Activated CD4-positive, alpha-beta T cell treated with anti-CD3 and anti-CD28 coated beads for 36 hours (primary cell): Measurements from ENCODE around the gene SPNS1. TPM values are rescaled to one million over a fixed set of nuclear protein-coding genes. Genes with fewer than 3 reads are reported as not detected.

Source experiments
- ATAC-seq: fragments of 200-7000 bp; cut with Tn5 transposase; one replicate; pipeline ENCODE4 v1.10.0; 2021; ENCODE audit warnings: mild to moderate bottlenecking, moderate library complexity
- CTCF ChIA-PET: fragments of 350-600 bp; sonication (Branson Sonifier 250); formaldehyde crosslinking; loops from one replicate; lab custom pipeline; 2021; ENCODE audit warnings: antibody characterized with exemption; lab: Charles Lee
- POLR2A ChIA-PET: fragments of 350-600 bp; sonication (Branson Sonifier 250); formaldehyde crosslinking; loops from one replicate; lab custom pipeline; 2021; ENCODE audit warnings: antibody characterized with exemption, inconsistent platforms; lab: Charles Lee
- DNase-seq: peaks from one replicate; pipeline ENCODE4 v3.0.0-alpha.2; 2020
- H3K27ac Mint-ChIP-seq: one replicate; pipeline ENCODE4 v1.8.0; 2021; ENCODE audit warnings: mixed read lengths
- H3K27me3 Mint-ChIP-seq: one replicate; pipeline ENCODE4 v1.8.0; 2021; ENCODE audit warnings: mixed read lengths
- H3K36me3 Mint-ChIP-seq: one replicate; pipeline ENCODE4 v1.8.0; 2021; ENCODE audit warnings: low read depth, mixed read lengths
- H3K4me1 Mint-ChIP-seq: one replicate; pipeline ENCODE4 v1.8.0; 2021; ENCODE audit warnings: mixed read lengths
- H3K4me3 Mint-ChIP-seq: one replicate; pipeline ENCODE4 v1.8.0; 2021; ENCODE audit warnings: mild to moderate bottlenecking, moderate library complexity, mixed read lengths
- H3K9me3 Mint-ChIP-seq: one replicate; pipeline ENCODE4 v1.8.0; 2021; ENCODE audit warnings: low read depth, mixed read lengths
- intact Hi-C, 2 experiments: fragments of 100-400 bp; cut with DNase I in 1 of 2; cut with micrococcal nuclease in 1 of 2; formaldehyde crosslinking; loops; one replicate each; pipeline versions ENCODE4 v1.14.2 to v1.15.1; 2022 to 2024; cut with DNase I, micrococcal nuclease
- total RNA-seq, 2 experiments: library from RNA; stranded (reverse); gene quantifications; one replicate each; pipeline ENCODE4 v1.2.3, GENCODE V29; 2021

Gene SPNS1
- total RNA-seq, 2 experiments from 2014 or later: 12.7 to 14.2 TPM

DNA sequence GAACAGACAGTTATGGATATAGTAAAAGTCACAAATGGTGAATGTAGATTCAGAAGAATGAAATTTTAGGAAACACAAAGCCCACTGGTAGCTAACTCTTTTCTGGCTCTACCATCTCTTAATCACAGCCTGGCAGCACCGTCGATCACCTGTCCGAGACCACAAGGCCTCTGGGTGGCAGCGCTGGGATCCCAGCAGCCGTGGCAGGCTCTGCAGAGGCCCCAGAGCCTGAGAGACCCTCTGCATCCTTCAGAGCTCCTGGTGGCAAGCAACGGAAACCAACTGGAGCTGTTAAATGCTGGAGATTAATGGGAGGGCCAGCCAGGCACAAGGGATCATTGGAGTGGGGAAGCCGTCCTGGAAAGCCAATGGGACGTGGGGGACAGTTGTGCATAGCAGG, 36.5 kb downstream of the SPNS1 start:
- no peaks in the 10 kb centered on the region for H3K27me3 Mint-ChIP-seq
- ATAC-seq (no peak), DNase-seq (peak; percentile 57)
- no peaks in the 10 kb centered on the region for H3K9me3 Mint-ChIP-seq
- no peak overlapping the region for H3K27ac Mint-ChIP-seq
- CTCF ChIA-PET: interaction anchor here (1.0 to 2.8 kb wide), 3 partner anchors 10 to 33 kb away, joined by 4 to 17 read pairs (median 4); no protein-coding TSS in a partner anchor
- H3K4me1 Mint-ChIP-seq: peaks cover 74% of the 10 kb centered on the region
- intact Hi-C loops: no loop called here
- H3K4me3 Mint-ChIP-seq: no peak overlapping the region
- POLR2A ChIA-PET: interaction anchor here (0.9 to 1.9 kb wide), 2 partner anchors 10 to 18 kb away, joined by 3 to 11 read pairs; no protein-coding TSS in a partner anchor
- peaks cover 4% of the 10 kb centered on the region for H3K36me3 Mint-ChIP-seq

DNA sequence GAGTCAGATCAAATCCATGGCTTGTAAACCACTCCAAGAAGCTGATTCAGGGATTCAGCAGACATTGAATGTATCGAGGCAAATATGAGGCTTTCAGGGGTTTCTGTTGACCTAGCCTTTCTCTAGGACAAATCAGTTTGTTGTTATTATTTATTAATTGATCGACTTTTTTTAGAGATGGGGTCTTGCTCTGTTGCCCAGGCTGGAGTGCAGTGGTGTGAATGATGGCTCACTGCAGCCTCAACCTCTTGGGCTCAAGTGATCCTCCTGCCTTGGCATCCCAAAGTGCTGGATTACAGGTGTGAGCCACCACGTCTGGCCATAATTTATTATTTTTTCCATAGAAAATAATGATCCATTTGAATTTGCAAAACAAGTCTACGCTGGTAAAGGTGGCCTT, 37.3 kb downstream of the SPNS1 start:
- intact Hi-C loops: no loop called here
- no peaks in the 10 kb centered on the region for H3K27me3 Mint-ChIP-seq
- no peak overlapping the region for H3K4me3 Mint-ChIP-seq
- ChIA-PET CTCF (interaction anchor here (1.0 to 2.8 kb wide), 2 partner anchors 9 to 33 kb away, joined by 4 to 17 read pairs; no protein-coding TSS in a partner anchor), POLR2A (interaction anchor here (0.9 kb wide), 1 partner anchor 17 kb away, joined by 3 read pairs; no protein-coding TSS in a partner anchor)
- ATAC-seq (no peak), DNase-seq (no peak)
- H3K27ac Mint-ChIP-seq: no peak overlapping the region
- H3K4me1 Mint-ChIP-seq: peaks cover 74% of the 10 kb centered on the region
- peaks cover 4% of the 10 kb centered on the region for H3K36me3 Mint-ChIP-seq
- no peaks in the 10 kb centered on the region for H3K9me3 Mint-ChIP-seq

DNA sequence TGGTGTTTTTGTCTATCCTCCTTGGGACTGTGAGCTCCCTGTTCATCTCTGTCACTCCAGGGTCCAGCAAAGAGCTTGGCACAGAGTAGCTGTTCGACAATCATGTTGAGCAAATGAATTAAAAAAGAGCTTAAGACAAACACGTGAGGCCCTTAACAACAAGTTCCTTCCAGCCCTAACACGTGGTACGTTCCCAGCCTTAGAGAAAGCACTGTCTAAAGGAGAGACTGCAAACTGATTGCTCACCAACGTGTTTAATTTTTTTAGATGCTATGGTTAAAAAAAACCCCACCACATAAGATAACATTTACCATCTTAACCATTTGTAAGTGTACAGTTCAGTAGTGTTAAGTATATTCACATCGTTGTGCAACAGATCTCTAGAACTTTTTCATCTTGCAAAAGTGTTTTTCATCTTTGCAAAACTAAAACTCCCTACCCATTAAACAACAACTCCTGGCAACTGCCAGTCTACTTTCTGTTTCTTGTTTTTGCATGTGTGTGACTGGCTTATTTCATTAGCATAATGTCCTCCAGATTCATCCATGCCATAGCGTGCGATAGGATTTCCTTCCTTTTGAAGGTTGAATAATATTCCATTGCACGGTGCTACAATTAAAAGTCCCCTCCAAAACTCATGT, 38.5 kb downstream of the SPNS1 start:
- peak; percentile 44 for ATAC-seq
- H3K4me3 Mint-ChIP-seq: no peak overlapping the region
- peaks cover 4% of the 10 kb centered on the region for H3K36me3 Mint-ChIP-seq
- no peaks in the 10 kb centered on the region for H3K9me3 Mint-ChIP-seq
- peaks cover 68% of the 10 kb centered on the region for H3K4me1 Mint-ChIP-seq
- H3K27ac Mint-ChIP-seq: peak overlapping the region; percentile 93
- intact Hi-C loops: loop anchor here in 1 of 2 experiments (1.0 kb wide), 2 partner anchors 8 to 23 kb away; no protein-coding TSS in a partner anchor
- H3K27me3 Mint-ChIP-seq: no peaks in the 10 kb centered on the region
- ChIA-PET POLR2A (interaction anchor here (0.9 to 1.1 kb wide), 2 partner anchors 8 to 16 kb away, joined by 3 to 11 read pairs; no protein-coding TSS in a partner anchor), CTCF (interaction anchor here (0.6 to 0.8 kb wide), 3 partner anchors 8 to 16 kb away, joined by 3 to 6 read pairs (median 3); no protein-coding TSS in a partner anchor)
- DNase-seq: peak; percentile 48

DNA sequence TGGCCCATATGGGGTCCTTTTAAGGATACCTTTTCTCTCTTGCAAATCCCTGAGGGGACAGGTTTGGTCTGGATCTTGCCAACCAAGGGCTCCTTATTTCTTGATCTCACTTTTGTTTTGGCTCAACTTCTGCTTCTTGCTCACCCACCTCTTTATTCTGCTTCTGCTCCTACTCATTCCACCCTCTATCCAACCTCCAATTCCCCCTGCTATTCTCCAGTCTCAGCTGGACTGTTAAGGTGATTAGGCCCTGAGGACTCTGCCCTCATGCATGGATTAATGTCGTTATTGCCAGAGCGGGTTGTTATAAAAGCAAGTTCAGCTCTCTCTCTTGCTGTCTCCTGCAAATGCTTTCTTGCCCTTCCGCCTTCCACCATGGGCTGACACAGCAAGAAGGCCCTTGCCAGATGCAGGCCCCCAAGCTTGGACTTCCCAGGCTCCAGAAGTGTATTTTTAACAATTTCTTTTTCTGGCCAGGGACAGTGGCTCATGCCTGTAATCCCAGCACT, 40.0 kb downstream of the SPNS1 start:
- CTCF ChIA-PET: no interaction called here
- Mint-ChIP-seq H3K27ac (peak overlapping the region; percentile 63), H3K27me3 (no peaks in the 10 kb centered on the region), H3K36me3 (peaks cover 4% of the 10 kb centered on the region), H3K4me3 (no peak overlapping the region), H3K9me3 (no peaks in the 10 kb centered on the region), H3K4me1 (peaks cover 60% of the 10 kb centered on the region)
- no peak for ATAC-seq
- POLR2A ChIA-PET: no interaction called here
- intact Hi-C loops: no loop called here
- no peak for DNase-seq

DNA sequence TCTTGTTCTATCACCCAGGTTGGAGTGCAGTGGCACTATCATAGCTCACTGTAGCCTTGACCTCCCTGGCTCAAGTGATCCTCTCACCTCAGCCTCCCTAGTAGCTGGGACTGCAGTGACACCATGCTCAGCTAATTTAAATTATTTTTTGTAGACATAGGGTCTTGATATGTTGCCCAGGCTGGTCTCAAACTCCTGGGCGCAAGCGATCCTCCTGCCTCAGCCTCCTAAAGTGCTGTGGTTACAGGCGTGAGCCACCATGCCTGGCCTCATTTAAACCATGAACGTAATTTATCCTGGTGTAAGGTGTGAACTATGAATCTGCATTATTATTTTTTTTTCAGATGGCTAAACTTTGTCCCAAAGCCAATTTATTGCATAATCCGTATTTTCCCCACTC, 47.6 kb downstream of the SPNS1 start:
- H3K27me3 Mint-ChIP-seq: no peaks in the 10 kb centered on the region
- H3K4me1 Mint-ChIP-seq: peaks cover 73% of the 10 kb centered on the region
- H3K27ac Mint-ChIP-seq: no peak overlapping the region
- ChIA-PET POLR2A (interaction anchor here (0.7 to 2.1 kb wide), 2 partner anchors 34 to 77 kb away, joined by 5 to 11 read pairs; no protein-coding TSS in a partner anchor), CTCF (interaction anchor here (1.6 kb wide), 1 partner anchor 33 kb away, joined by 7 read pairs; no protein-coding TSS in a partner anchor)
- DNase-seq: no peak
- no peak for ATAC-seq
- intact Hi-C loops: loop anchor here in 1 of 2 experiments (10.0 kb wide), 1 partner anchor 723 kb away; the partner anchor contains the start of gene C16orf54
- H3K4me3 Mint-ChIP-seq: no peak overlapping the region
- H3K36me3 Mint-ChIP-seq: no peaks in the 10 kb centered on the region
- no peaks in the 10 kb centered on the region for H3K9me3 Mint-ChIP-seq

DNA sequence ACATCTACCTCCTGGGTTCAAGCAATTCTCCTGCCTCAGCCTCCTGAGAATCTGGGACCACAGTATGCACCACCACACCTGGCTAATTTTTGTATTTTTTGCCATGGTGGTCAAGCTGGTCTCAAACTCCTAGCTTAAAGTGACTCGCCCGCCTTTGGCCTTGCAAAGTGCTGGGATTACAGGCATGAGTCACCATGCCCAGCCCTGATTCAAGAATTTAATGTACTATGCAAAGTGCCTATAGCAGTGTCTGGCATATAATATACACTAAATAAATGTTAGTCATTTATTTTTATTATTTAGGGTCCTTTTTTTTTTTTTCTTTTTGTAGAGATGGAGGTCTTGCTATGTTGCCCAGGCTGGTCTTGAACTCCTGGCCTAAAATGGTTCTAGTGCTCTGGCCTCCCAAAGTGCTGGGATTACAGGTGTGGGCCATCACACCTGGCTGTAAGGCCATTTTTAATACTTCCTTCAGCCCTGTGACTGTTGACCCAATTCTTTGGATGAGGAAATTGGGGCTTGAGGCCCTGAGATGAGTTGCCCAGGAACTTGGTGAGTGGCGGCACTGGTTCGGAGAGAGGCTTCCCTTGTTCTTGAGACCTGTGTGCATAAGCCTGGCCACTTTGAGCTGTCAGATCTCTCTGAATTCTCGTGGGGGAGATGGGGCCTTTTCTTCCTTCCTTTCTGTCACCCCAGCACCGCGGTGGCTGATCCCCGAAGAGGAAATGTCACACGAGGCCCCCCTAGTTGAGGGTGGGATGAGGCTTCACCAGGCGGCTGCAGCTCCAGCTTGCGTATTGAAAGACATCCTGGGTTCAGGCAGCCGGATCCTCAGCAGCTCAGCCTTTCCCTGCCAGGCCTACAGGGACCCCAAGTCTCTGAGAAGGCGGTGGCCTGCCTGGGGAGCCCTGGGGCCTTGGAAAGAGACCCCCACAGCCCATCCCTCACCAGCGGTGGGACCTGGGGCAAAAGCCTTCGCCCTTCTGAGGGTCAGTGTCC, 49.0 kb downstream of the SPNS1 start:
- no peaks in the 10 kb centered on the region for H3K27me3 Mint-ChIP-seq
- H3K4me3 Mint-ChIP-seq: no peak overlapping the region
- ChIA-PET POLR2A (interaction anchor here (0.6 kb wide), 2 partner anchors 8 to 1473 kb away, joined by 4 to 6 read pairs; no protein-coding TSS in a partner anchor), CTCF (interaction anchor here (1.2 kb wide), 1 partner anchor 42 kb away, joined by 3 read pairs; no protein-coding TSS in a partner anchor)
- intact Hi-C loops: loop anchor here in 1 of 2 experiments (10.0 kb wide), 1 partner anchor 721 kb away; the partner anchor contains the start of gene C16orf54
- no peak for ATAC-seq
- peak; percentile 45 for DNase-seq
- H3K36me3 Mint-ChIP-seq: no peaks in the 10 kb centered on the region
- peak overlapping the region; percentile 82 for H3K27ac Mint-ChIP-seq
- H3K4me1 Mint-ChIP-seq: peaks cover 74% of the 10 kb centered on the region
- H3K9me3 Mint-ChIP-seq: no peaks in the 10 kb centered on the region

DNA sequence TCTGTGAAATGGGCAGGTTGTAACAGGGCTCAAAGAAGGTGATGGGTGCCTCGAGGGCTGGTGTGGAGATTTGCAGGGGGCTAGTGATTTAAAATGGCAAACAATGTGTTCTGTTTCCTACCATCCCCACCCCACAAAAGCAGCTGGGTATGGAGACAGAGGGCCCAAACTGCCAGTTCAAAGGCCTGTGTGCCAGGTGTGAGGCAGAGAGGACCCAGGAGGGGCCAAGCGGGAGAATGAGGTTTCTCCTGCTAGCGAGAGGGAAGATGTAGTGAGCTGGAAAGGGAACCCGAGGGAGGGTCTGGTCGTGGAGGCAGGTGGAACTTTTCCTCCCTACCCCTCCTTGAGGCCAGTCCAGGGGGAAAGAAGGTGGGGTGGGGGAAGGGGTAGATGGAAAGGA, 49.7 kb downstream of the SPNS1 start:
- DNase-seq: no peak
- POLR2A ChIA-PET: interaction anchor here (0.6 kb wide), 1 partner anchor 1474 kb away, joined by 4 read pairs; no protein-coding TSS in a partner anchor

DNA sequence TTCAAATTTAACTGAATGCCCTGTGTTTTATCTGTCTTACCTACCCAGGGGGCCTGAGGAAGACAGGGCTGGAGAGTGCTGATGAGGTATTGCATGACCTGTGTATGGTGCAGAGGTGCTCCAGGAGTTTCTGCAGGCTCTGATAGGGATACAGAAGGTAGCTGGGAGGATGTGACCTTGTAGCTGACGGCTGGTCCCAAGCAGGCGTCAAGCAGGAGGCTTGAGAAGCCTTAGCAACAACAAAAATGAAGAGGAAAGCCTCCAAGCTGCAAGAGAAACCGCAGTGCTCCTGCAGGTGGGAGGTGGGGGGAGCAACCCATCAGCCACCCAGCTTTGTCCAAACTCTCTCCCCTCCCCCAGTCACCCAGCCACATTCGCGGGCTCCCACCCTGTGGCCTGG, 50.6 kb downstream of the SPNS1 start:
- no peaks in the 10 kb centered on the region for H3K36me3 Mint-ChIP-seq
- no peaks in the 10 kb centered on the region for H3K9me3 Mint-ChIP-seq
- no peaks in the 10 kb centered on the region for H3K27me3 Mint-ChIP-seq
- no peak for ATAC-seq
- peak; percentile 38 for DNase-seq
- H3K4me3 Mint-ChIP-seq: no peak overlapping the region
- H3K27ac Mint-ChIP-seq: peak overlapping the region; percentile 71
- ChIA-PET POLR2A (interaction anchor here (0.6 kb wide), 1 partner anchor 17 kb away, joined by 3 read pairs; no protein-coding TSS in a partner anchor), CTCF (interaction anchor here (1.0 kb wide), 1 partner anchor 97 kb away, joined by 4 read pairs; no protein-coding TSS in a partner anchor)
- intact Hi-C loops: loop anchor here (5.0 to 10.0 kb wide), 2 partner anchors 53 to 720 kb away; partner anchors contain the start of genes C16orf54 (in 1 of the 2) and SPNS1 (in 1 of the 2)
- H3K4me1 Mint-ChIP-seq: peaks cover 81% of the 10 kb centered on the region

More for the DNA sequence above, 49.7 kb downstream of the SPNS1 start:
- Mint-ChIP-seq H3K27ac (peak overlapping the region; percentile 82), H3K27me3 (no peaks in the 10 kb centered on the region), H3K4me1 (peaks cover 80% of the 10 kb centered on the region), H3K4me3 (peak overlapping the region; percentile 7), H3K36me3 (no peaks in the 10 kb centered on the region), H3K9me3 (no peaks in the 10 kb centered on the region)
- CTCF ChIA-PET: interaction anchor here (0.6 to 1.2 kb wide), 2 partner anchors 23 to 43 kb away, joined by 3 read pairs; no protein-coding TSS in a partner anchor
- intact Hi-C loops: loop anchor here in 1 of 2 experiments (10.0 kb wide), 1 partner anchor 721 kb away; the partner anchor contains the start of gene C16orf54
- no peak for ATAC-seq

DNA sequence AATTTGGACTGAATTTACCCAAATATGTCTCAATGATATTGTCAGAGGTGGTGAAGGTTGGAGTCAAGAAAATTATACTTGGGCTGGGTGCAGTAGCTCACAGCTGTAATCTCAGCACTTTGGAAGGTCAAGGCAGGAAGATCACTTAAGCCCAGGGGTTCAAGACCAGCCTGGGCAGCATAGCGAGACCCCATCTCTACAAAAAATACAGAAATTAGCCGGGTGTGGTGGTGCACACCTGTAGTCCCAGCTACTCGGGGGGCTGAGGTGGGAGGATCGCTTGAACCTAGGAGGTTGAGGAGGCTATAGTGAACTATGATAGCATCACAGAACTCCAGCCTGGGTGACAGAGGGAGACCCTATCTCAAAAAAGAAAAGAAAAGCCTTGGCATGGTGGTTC, 51.2 kb downstream of the SPNS1 start:
- Mint-ChIP-seq H3K27me3 (no peaks in the 10 kb centered on the region), H3K4me3 (no peak overlapping the region), H3K4me1 (peaks cover 81% of the 10 kb centered on the region), H3K27ac (peak overlapping the region; percentile 71), H3K36me3 (no peaks in the 10 kb centered on the region), H3K9me3 (no peaks in the 10 kb centered on the region)
- DNase-seq: no peak
- ChIA-PET CTCF (interaction anchor here (1.0 kb wide), 1 partner anchor 98 kb away, joined by 4 read pairs; no protein-coding TSS in a partner anchor), POLR2A (no interaction called here)
- intact Hi-C loops: loop anchor here (5.0 to 10.0 kb wide), 2 partner anchors 53 to 719 kb away; partner anchors contain the start of genes C16orf54 (in 1 of the 2) and SPNS1 (in 1 of the 2)
- no peak for ATAC-seq
